K562 (cell line): Measurements from ENCODE around the gene ZNF169. TPM values are rescaled to one million over a fixed set of nuclear protein-coding genes. Genes with fewer than 3 reads are reported as not detected.

Source experiments
- ATF4 ChIP-seq: fragments of 450-650 bp; formaldehyde crosslinking; IDR thresholded peaks from 2 replicates; pipeline ENCODE4 v1.4.0; 2022; ENCODE audit warnings: mild to moderate bottlenecking, moderate library complexity
- ATF7 ChIP-seq: fragments of 450-650 bp; IDR thresholded peaks from 2 replicates; pipeline ENCODE4 v1.7.1; 2014; ENCODE audit warnings: mild to moderate bottlenecking, moderate library complexity
- EP300 ChIP-seq: IDR thresholded peaks from 2 replicates; pipeline ENCODE4 v1.6.1; 2012; ENCODE audit warnings: low read length, improper control_type of control experiment
- FOS ChIP-seq: IDR thresholded peaks from 3 replicates; pipeline ENCODE4 v1.6.1; 2011; ENCODE audit not compliant: insufficient read length; ENCODE audit errors: extremely low read depth
- FOXJ3 ChIP-seq: sonication (generic); formaldehyde crosslinking; IDR thresholded peaks from 2 replicates; pipeline ENCODE4 v1.4.0; 2020; ENCODE audit warnings: mild to moderate bottlenecking, missing genetic modification reagents
- HLTF ChIP-seq: fragments of 450-650 bp; IDR thresholded peaks from 2 replicates; pipeline ENCODE4 v1.6.1; 2016
- JUND ChIP-seq, 2 experiments: IDR thresholded peaks; 2 replicates in 1 of 2; 3 replicates in 1 of 2; pipeline ENCODE4 v1.6.1; 2011; ENCODE audit warnings: borderline replicate concordance in 2 of 2, low read depth in 2 of 2, low read length in 2 of 2, improper control_type of control experiment in 1 of 2, missing biosample characterization in 1 of 2, missing genetic modification characterization in 1 of 2, missing genetic modification reagents in 1 of 2
- NFIC ChIP-seq: fragments of 450-650 bp; IDR thresholded peaks from 2 replicates; pipeline ENCODE4 v1.6.1; 2017; ENCODE audit warnings: mild to moderate bottlenecking, inconsistent platforms
- NR2C1 ChIP-seq, 2 experiments: fragments of 450-650 bp; IDR thresholded peaks; 2 replicates each; pipeline ENCODE4 v1.6.1; 2017; ENCODE audit warnings: mild to moderate bottlenecking in 2 of 2, antibody characterized with exemption in 1 of 2, inconsistent platforms in 1 of 2, missing compliant biosample characterization in 1 of 2, missing genetic modification characterization in 1 of 2
- POLR2A ChIP-seq: fragments of 450-650 bp; conservative IDR thresholded peaks from 2 replicates; pipeline ENCODE4 v1.6.1; 2016
- SNRNP70 ChIP-seq: fragments of 200-400 bp; formaldehyde crosslinking; optimal IDR thresholded peaks from 2 replicates; pipeline ENCODE3; 2017; ENCODE audit warnings: low read depth, low read length
- ZBTB17 ChIP-seq: fragments of 450-650 bp; formaldehyde crosslinking; IDR thresholded peaks from 2 replicates; pipeline ENCODE4 v1.4.0; 2020; ENCODE audit warnings: mild to moderate bottlenecking
- polyA plus RNA-seq, 8 experiments: library from polyadenylated mRNA; depleted of rRNA in 4 of 8; stranded (reverse) in 5 of 8; unstranded in 3 of 8; fragments of >200 nt; fragmentation: Nextera tagmentation in 2 of 8; fragmentation: Illumina TruSeq in 1 of 8; extraction: Ambion mirVana in 2 of 8; extraction: Trizol in 1 of 8; gene quantifications; 2 replicates each; pipeline versions ENCODE4 v1.2.1 to v1.2.3, GENCODE V29; 2011 to 2014; ENCODE audit warnings: inconsistent platforms in 1 of 8, missing spikeins in 1 of 8
- total RNA-seq, 7 experiments: library from RNA; depleted of rRNA in 6 of 7; stranded (reverse); fragments of >200 nt in 6 of 7; fragmentation: Illumina TruSeq in 2 of 7; extraction: Trizol in 2 of 7; gene quantifications; 2 replicates each; pipeline versions ENCODE4 v1.2.1 to v1.2.3, GENCODE V29; 2011 to 2021; ENCODE audit warnings: low replicate concordance in 1 of 7
- TF ChIP-seq, protein P1 (sequence below): sonication (generic); formaldehyde crosslinking; IDR thresholded peaks from 2 replicates; pipeline ENCODE4 v1.8.0; 2023; ENCODE audit warnings: missing genetic modification reagents, mild to moderate bottlenecking, borderline replicate concordance
- TF ChIP-seq, protein P2 (sequence below): sonication (generic); formaldehyde crosslinking; IDR thresholded peaks from 2 replicates; pipeline ENCODE4 v1.8.0; 2022; ENCODE audit warnings: mild to moderate bottlenecking, missing genetic modification reagents, borderline replicate concordance
- TF ChIP-seq, protein P3 (sequence below): fragments of 450-650 bp; IDR thresholded peaks from 2 replicates; pipeline ENCODE4 v1.7.1; 2018; ENCODE audit warnings: mild to moderate bottlenecking, low read depth; ENCODE audit not compliant: partially characterized antibody

ZNF169 gene
- total and polyA plus RNA-seq, 9 of the 15 experiments (the other 6 are each of a cell fraction or from before 2014, with no cell fraction given): 2.0 to 16.2 (median 5.6) TPM

DNA sequence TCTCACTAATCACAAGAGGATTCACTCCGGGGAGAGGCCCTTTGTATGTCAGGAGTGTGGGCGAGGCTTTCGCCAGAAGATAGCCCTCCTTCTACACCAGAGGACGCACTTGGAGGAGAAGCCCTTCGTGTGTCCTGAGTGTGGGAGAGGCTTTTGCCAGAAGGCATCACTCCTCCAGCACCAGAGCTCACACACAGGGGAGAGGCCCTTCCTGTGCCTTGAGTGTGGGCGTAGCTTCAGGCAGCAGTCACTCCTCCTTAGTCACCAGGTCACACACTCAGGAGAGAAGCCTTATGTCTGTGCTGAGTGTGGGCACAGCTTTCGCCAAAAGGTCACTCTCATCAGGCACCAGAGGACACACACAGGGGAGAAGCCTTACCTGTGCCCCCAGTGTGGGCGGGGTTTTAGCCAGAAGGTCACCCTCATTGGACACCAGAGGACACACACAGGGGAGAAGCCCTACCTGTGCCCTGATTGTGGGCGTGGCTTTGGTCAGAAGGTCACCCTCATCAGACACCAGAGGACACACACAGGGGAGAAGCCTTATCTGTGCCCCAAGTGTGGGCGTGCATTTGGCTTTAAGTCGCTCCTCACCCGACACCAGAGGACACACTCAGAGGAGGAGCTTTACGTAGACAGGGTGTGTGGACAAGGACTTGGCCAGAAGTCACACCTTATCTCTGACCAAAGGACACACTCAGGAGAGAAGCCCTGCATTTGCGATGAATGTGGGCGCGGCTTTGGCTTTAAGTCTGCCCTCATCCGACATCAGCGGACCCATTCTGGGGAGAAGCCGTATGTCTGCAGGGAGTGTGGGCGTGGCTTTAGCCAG is 41.6 kb downstream of the ZNF169 start (continued):
- TF ChIP-seq HLTF: no peak
- no peak for TF ChIP-seq ATF4 (CRISPR knock-in tag)
- TF ChIP-seq FOS: no peak
- TF ChIP-seq SNRNP70: no peak
- TF ChIP-seq ATF7: peak; percentile 41; the same call in 1 of the 2 replicates
- TF ChIP-seq, protein P1, sequence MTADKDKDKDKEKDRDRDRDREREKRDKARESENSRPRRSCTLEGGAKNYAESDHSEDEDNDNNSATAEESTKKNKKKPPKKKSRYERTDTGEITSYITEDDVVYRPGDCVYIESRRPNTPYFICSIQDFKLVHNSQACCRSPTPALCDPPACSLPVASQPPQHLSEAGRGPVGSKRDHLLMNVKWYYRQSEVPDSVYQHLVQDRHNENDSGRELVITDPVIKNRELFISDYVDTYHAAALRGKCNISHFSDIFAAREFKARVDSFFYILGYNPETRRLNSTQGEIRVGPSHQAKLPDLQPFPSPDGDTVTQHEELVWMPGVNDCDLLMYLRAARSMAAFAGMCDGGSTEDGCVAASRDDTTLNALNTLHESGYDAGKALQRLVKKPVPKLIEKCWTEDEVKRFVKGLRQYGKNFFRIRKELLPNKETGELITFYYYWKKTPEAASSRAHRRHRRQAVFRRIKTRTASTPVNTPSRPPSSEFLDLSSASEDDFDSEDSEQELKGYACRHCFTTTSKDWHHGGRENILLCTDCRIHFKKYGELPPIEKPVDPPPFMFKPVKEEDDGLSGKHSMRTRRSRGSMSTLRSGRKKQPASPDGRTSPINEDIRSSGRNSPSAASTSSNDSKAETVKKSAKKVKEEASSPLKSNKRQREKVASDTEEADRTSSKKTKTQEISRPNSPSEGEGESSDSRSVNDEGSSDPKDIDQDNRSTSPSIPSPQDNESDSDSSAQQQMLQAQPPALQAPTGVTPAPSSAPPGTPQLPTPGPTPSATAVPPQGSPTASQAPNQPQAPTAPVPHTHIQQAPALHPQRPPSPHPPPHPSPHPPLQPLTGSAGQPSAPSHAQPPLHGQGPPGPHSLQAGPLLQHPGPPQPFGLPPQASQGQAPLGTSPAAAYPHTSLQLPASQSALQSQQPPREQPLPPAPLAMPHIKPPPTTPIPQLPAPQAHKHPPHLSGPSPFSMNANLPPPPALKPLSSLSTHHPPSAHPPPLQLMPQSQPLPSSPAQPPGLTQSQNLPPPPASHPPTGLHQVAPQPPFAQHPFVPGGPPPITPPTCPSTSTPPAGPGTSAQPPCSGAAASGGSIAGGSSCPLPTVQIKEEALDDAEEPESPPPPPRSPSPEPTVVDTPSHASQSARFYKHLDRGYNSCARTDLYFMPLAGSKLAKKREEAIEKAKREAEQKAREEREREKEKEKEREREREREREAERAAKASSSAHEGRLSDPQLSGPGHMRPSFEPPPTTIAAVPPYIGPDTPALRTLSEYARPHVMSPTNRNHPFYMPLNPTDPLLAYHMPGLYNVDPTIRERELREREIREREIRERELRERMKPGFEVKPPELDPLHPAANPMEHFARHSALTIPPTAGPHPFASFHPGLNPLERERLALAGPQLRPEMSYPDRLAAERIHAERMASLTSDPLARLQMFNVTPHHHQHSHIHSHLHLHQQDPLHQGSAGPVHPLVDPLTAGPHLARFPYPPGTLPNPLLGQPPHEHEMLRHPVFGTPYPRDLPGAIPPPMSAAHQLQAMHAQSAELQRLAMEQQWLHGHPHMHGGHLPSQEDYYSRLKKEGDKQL (CRISPR knock-in tag): no peak
- no peak for TF ChIP-seq FOXJ3 (CRISPR knock-in tag)
- TF ChIP-seq ZBTB17 (CRISPR knock-in tag): no peak
- TF ChIP-seq, protein P2, sequence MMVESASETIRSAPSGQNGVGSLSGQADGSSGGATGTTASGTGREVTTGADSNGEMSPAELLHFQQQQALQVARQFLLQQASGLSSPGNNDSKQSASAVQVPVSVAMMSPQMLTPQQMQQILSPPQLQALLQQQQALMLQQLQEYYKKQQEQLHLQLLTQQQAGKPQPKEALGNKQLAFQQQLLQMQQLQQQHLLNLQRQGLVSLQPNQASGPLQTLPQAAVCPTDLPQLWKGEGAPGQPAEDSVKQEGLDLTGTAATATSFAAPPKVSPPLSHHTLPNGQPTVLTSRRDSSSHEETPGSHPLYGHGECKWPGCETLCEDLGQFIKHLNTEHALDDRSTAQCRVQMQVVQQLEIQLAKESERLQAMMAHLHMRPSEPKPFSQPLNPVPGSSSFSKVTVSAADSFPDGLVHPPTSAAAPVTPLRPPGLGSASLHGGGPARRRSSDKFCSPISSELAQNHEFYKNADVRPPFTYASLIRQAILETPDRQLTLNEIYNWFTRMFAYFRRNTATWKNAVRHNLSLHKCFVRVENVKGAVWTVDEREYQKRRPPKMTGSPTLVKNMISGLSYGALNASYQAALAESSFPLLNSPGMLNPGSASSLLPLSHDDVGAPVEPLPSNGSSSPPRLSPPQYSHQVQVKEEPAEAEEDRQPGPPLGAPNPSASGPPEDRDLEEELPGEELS (CRISPR knock-in tag): no peak
- TF ChIP-seq JUND (IDR thresholded peaks at IDR 0.05; ENCODE audit: borderline replicate concordance, low read depth, low read length): peak; percentile 51; the same call in 1 of the 2 replicates
- no peak; the same call in 2 of the 3 replicates for TF ChIP-seq JUND (tag; IDR thresholded peaks at IDR 0.05; ENCODE audit: borderline replicate concordance, low read depth, low read length)
- TF ChIP-seq, protein P3, sequence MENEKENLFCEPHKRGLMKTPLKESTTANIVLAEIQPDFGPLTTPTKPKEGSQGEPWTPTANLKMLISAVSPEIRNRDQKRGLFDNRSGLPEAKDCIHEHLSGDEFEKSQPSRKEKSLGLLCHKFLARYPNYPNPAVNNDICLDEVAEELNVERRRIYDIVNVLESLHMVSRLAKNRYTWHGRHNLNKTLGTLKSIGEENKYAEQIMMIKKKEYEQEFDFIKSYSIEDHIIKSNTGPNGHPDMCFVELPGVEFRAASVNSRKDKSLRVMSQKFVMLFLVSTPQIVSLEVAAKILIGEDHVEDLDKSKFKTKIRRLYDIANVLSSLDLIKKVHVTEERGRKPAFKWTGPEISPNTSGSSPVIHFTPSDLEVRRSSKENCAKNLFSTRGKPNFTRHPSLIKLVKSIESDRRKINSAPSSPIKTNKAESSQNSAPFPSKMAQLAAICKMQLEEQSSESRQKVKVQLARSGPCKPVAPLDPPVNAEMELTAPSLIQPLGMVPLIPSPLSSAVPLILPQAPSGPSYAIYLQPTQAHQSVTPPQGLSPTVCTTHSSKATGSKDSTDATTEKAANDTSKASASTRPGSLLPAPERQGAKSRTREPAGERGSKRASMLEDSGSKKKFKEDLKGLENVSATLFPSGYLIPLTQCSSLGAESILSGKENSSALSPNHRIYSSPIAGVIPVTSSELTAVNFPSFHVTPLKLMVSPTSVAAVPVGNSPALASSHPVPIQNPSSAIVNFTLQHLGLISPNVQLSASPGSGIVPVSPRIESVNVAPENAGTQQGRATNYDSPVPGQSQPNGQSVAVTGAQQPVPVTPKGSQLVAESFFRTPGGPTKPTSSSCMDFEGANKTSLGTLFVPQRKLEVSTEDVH: peak; percentile 31
- peak; percentile 47; the same call in 1 of the 2 replicates for TF ChIP-seq EP300
- TF ChIP-seq NFIC: peak; percentile 39
- TF ChIP-seq NR2C1 (IDR thresholded peaks at IDR 0.05): no peak; the same call in 1 of the 2 replicates
- TF ChIP-seq NR2C1 (tag; IDR thresholded peaks at IDR 0.05): peak; percentile 51; the same call in 1 of the 2 replicates
- TF ChIP-seq POLR2A: no peak
